ENCODE measurements around the gene ACAA1.

DNA sequence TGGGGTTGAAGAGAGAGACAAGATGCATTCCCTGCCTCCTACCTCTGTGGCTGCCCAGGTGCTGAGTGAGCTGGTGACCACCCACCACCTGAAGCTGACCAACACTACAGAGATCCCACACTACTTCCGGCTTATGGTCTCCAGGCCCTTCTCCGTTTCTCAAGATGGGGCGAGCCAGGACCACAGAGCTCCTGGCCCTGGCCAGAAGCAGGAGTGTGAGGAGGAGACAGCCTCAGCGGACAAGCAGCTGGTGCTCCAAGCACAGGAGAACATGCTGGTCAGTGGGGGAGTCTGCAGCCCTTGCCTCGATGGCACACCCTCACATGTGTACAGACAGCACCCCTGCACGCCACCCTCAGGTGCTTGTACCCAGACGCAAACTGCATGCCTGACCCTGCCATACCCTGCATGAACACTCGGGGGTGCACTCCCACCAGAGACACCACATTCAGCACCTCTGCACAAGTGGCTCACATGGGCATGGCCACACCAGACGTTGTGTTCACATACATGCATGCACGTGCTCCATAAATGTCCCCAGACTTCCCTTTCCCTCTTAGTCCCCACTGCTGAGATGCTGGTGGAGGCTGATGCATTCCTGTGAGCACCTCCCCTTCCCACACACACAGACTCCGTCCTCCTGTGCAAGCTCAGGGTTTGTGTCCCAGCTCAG, 19.0 kb downstream of the ACAA1 start:
- TF ChIP-seq POLR2A (IDR thresholded peaks at IDR 0.05; ENCODE audit: borderline replicate concordance, extremely low read depth, insufficient read depth, insufficient read length) (no peak), ELF1 (IDR thresholded peaks at IDR 0.05; ENCODE audit: borderline replicate concordance, low read depth) (no peak), EZH2 (IDR thresholded peaks at IDR 0.05) (no peak)
